COLO829 (cell line): ENCODE measurements around the gene PRR27.

Experiments
- DNase-seq: peaks from one replicate; pipeline ENCODE4 v3.0.0; 2012; ENCODE audit warnings: low spot score

The PRR27 gene

GRCh38 chr4:70153937-70154336 lies at the start of gene PRR27:
TSS of gene PRR27 (plus strand) at chr4:70154237. CDS start at chr4:70154376, 139 bp downstream.
- DNase-seq, result no peak

DNA sequence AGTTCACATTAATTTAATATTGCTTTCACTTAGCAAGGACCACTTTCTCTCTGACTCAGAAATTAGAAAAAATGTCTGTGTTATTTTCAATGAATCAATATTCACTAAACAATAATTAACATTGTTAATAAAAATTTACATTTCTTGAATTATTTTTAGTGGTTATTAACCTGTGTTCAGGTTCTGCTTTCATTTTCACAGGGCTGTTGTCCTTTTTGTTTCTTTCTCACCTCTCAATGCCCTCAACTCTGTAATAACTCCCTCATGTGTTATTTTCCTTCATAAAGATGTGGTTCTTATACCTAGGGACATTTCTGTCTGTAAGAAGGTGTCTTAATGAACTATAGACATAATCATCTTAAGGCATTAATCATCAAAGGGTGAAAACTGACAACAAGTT lies 43.1 kb upstream of the PRR27 start:
- DNase-seq, result no peak

DNA sequence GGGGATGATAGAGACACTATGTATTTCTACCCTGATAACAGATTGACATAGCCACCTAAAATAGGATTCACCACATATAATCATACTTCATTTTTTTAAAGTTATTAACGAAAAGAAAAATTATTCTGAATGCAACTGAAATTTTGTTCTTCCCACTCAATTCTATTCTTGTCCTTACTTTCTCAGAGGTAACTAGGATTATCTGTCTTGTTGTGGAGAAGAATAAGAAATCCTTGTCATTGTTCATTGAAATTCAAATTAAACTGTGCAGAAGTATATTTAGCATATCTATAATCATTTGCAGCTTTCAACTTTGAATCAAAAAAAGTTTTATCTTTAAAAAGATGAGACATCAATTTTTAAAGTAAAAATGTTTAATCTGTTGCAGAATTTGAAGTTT lies 40.4 kb upstream of the PRR27 start:
- no peak for DNase-seq

DNA sequence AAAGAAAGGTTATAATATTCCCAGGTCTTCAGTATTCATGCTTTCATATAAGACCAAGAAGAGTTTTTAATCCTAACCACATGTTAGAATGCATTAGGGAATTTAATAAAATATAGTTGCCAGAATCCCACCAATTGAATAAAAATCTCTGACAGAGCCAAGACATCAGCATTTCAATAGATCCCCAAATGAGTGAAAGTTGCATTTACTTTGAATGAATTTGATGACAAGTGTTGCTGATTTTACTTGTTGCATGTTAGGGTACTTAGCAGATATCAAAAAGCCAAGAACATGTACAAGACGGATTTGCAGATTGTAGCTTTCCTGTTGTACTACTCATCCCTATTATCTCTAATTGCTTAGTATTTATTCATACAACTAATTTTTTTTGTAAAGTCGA lies 39.9 kb upstream of the PRR27 start:
- no peak for DNase-seq

GRCh38 chr4:70120323-70120722 lies 33.7 kb upstream of the PRR27 start:
- DNase-seq, result no peak

- DNase-seq, result no peak
Observed at GRCh38 chr4:70133473-70133872, 20.6 kb upstream of the PRR27 start.

DNA sequence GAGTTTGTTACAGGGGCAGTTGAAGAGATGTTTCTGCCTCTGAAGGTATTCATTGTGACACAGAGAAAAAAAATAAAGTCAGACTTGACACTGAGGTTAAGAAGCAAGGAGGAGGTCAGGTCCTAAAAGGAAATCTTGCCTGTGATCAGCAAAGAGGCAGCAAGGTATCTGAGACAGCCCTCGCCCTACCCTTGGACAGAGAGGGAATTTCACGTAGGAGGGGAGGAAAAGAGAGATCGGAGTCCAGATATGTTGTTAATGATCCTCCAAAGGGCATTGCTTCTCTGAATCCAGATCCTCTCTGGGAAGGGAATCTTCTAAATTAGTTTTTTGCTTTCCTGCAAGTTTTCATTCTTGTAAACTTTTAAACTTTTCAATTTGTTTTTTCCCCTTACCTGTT lies 15.3 kb upstream of the PRR27 start:
- no peak for DNase-seq

GRCh38 chr4:70151271-70151670 lies 2.8 kb upstream of the PRR27 start:
- DNase-seq, result no peak

GRCh38 chr4:70152088-70152487 lies 1.9 kb upstream of the PRR27 start:
- DNase-seq, result no peak

DNA sequence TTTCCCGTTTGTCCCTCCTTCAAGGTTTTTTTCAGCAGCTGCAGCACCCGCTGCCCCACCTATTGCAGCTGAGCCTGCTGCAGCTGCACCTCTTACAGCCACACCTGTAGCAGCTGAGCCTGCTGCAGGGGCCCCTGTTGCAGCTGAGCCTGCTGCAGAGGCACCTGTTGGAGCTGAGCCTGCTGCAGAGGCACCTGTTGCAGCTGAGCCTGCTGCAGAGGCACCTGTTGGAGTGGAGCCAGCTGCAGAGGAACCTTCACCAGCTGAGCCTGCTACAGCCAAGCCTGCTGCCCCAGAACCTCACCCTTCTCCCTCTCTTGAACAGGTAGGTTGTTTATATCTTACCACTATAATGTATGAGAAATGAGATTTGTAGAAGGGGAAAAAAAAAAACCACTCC lies 4.5 kb downstream of the PRR27 start:
- no peak for DNase-seq

DNA sequence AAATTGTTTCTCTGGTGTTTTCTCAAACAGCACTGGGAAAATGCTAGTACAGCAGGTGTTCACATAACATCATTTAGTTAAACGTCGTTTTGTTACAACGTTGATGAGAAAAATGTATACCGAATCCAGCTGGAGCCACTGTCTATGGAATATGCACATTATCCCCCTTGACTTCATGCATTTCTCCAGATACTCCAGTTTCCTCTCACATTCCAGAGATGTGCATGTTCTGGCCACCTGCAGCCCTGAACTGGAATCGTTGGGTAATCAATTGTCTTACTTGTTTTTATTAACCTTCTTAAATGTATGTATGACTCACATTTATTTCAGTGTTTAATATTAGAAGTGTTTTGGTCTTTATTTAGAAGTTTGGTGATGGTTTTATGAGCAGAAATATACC lies 23.1 kb downstream of the PRR27 start:
- no peak for DNase-seq

DNA sequence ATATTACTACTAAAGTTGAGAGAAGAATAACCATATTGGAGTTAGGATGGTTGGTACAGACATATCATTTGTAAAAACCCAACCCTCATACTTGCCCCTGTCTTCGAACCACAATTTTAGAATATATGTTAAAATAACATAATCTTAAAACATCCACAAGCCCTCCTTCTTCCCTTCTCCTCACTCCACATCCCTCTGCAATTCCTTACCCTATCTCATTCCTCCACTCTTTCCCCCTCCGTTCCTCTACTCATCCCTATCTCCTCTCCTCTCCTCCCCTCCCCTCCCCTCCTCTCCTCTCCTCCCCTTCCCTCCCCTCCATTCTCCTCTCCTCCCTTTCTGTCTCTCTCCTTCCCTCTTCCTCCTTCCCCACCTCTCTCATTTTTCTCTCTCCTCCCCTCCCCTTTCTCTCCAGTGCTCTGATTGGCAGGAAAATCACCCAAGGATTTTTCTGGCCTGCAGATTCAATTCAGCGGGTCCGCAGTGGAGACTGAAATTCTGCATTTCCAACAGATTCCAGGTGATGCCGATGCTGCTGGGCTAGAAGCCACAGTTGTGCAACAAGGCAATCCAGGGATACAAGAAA lies 24.1 kb downstream of the PRR27 start:
- DNase-seq, result no peak

DNA sequence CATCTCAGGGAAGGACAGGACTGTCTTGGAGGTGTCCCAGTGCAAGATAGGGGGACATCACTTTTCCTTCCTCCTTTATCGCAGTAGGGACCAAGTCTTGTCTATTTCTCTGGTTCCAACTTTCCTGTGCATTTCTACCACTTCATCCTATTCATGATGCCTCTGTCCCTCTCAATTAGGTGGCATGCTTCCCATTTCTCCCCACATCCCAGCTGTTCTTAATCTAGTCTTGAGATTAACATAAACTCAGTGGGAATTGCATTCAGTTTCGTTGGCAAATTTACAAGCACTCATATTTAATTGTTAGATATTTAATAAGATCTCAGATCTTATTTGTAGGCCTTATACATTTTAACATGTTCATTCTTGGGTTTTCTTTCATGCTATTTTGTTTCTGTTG lies 25.8 kb downstream of the PRR27 start:
- DNase-seq, result no peak

DNA sequence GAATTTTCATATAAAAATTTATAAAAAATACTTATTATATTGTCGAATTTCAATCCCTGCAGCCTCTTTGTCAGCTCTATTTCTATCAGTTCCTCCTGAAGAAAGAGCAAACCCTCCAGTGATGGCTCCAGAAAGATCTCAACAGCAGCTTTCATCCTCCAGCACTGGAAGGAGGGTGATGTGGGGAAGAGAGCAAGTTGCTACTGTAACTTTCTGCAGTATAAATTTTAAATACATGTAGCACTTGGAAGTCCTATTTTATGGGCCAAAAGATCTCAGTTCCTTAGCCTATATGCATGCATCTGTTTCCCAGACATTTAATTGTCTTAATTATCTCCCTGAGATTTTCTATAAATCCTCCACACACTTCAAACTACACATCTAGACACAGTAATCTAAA lies 27.8 kb downstream of the PRR27 start:
- no peak for DNase-seq

DNA sequence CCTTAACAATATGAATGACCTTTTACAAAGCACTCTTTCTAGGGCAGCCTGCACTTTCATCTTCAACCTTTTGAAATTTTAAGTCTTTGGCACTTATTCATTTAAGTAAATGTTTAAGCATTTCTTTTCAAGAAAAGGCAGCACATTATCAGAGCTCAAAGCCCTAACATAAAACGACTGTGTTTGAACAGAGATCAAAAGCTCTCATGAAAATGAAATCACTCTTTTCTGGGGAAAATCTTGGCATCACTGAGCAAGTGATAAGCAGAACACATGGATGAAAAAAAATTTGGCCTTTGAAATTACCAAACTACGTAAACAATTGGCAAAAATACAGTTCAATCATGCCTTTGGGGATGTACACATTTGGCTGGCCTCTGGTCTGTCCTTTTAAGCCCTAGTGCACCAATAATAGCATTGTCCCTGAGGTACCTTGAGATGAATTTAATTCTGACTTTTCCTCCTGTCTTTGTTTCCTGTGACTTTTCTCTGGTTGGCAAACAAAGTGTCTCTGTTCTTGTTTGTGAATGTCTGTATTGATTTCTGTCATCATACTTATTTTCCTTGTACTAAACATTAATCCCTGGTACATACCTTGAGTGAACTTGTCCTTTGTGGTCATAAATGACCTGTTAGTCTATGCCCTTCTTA lies 28.6 kb downstream of the PRR27 start:
- peak; percentile 47 for DNase-seq

DNA sequence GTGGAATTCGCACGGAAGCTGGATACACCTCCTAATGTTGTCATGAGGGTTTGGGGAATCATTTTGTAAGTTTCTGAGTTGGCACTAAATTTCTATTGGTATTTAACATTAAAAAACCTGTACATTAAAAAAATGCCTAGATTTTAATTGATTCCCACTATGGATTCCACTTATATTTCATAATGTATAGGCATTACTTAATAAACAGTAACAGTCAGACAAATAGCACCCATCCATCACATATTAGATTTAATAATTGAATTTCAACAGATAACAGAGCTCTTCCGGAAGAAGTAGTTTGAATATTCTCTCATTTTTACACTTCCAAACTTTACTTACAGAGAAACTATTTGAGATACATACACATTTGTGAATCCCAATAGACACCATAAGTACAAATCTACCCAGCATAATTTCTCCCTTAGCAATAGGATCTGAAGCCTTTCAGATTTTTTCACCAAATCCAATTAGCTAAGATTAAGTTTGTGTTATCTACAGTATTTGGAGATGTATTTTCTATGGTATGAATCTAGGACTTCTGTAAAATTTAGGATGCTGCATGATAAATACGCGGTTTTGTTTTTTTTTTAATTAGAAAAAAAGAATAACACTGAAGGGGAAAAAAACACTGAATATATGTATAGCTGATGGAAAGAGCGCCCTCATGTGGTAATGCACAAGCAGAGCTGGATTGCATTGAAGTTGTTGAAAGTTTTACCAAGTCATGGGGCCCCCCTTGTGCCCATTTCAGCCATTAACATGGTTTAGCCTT lies 29.3 kb downstream of the PRR27 start:
- peak; percentile 27 for DNase-seq

DNA sequence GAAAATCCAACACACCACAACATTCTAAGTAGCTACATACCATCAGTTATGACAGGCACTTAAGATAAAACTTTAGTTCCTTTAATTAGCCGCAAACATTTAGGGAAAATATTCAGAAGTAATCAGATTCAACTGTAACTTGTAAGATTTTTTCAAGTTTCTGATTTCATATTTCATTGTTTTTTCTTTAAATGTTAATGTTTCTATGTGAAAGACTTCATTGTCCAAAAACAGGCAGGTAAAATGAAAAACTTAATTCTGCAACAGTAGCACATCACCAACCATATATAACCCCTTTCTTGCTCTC lies 29.9 kb downstream of the PRR27 start:
- no peak for DNase-seq

- DNase-seq, result peak; percentile 89
Observed at GRCh38 chr4:70187216-70187615, 33.2 kb downstream of the PRR27 start.

- no peak for DNase-seq
Observed at GRCh38 chr4:70190579-70190978, 36.5 kb downstream of the PRR27 start.

- DNase-seq, result no peak
Observed at GRCh38 chr4:70191647-70192046, 37.6 kb downstream of the PRR27 start.

- no peak for DNase-seq
Observed at GRCh38 chr4:70192895-70193294, 38.9 kb downstream of the PRR27 start.

DNA sequence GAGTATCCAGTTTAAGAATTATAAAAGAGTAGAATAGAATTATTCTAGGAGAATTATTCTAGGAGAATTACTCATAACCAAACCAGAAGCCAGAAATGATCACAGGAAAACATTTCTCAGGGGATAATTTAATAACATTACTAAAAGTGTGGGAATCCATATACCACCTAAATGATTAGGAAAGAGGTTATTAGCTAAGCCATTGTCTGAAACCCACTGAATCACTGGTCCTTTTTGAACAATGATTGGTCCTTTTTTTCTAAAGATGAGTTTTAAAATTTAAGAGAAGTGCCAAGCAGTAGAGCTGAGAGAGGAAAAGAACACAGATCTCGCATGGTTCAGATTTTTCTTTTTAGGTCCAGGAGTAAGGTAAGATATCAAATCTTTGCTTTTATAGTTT lies 41.4 kb downstream of the PRR27 start, which contains the start of gene ODAM:
Gene ODAM, plus strand, starts transcription at position 301 of the 400 bp plus-strand sequence. CDS start 819 bp downstream, outside the sequence.
- DNase-seq, result no peak

DNA sequence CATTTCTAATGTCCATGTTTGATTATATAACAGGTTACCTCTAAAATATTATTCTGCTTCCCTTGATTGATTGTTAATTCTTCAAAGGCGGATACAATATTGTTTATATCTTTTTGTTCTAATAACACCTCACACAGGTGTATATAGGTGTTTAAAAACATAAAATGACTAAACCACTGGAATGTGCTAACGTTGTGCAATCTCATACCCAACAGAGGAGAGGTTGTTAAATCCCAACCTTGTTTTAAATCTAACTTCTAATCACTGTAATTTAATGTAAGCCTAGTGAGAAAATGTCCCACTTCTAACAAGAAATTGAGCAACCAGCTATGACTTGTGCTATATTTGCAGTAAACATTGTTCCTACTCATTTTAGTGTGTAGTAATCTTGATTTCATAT lies 42.8 kb downstream of the PRR27 start:
- DNase-seq, result no peak

- DNase-seq, result no peak
Observed at GRCh38 chr4:70197842-70198241, 43.8 kb downstream of the PRR27 start.
